Measurements from ENCODE around the gene PDE2A. TPM values are rescaled to one million over a fixed set of nuclear protein-coding genes. Genes with fewer than 3 reads are reported as not detected.

Gene PDE2A
- total and polyA plus RNA-seq, 10 of the 15 experiments (the other 5 are each of a cell fraction or from before 2014, with no cell fraction given) = 0.06 to 0.15 (median 0.11) TPM; not detected in 6

DNA sequence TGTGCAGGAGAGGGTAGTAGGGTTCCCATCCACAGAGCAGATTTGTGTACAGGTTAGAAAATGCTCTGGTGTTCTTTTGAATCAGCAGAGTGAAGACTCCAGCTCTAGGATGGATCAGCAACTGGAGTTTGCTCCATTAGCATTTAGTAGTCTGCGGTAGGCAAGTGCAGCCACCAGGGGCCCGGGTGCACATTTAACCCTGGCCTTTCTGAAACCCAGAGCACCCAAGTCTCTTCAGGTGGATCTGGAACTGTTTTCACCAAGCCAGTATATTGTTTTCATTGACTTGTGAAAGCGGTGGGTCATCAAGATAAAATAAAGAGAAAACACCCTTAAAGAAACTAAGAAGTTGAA is 139.1 kb downstream of the PDE2A start:
- Histone ChIP-seq H4K20me1 (ENCODE audit: control insufficient read depth, insufficient read depth) (no peaks in the 10 kb centered on the region), H2AFZ (ENCODE audit: control insufficient read depth, low read depth, low read length) (no peak overlapping the region), H3K9me3 (replicated peaks; ENCODE audit: control insufficient read depth, insufficient read depth, low read length) (no peaks in the 10 kb centered on the region), H3K27me3 (replicated peaks in 1 of 2; ENCODE audit: control insufficient read depth in 2 of 2, insufficient read depth in 2 of 2, low read length in 1 of 2) (no peaks in the 10 kb centered on the region), H3K79me2 (ENCODE audit: control insufficient read depth, insufficient read depth, low read length) (no peaks in the 10 kb centered on the region), H3K9ac (ENCODE audit: control insufficient read depth, insufficient read depth, low read length) (no peak overlapping the region), H3K4me1 (ENCODE audit: control insufficient read depth, insufficient read depth, low read length) (no peaks in the 10 kb centered on the region), H3K4me3 (no peak overlapping the region), H3K27ac (ENCODE audit: control insufficient read depth, insufficient read depth) (no peak overlapping the region), H3K4me2 (ENCODE audit: control insufficient read depth, insufficient read depth) (no peak overlapping the region), H3K36me3 (ENCODE audit: control insufficient read depth in 2 of 2, insufficient read depth in 2 of 2, low read length in 1 of 2) (no peaks in the 10 kb centered on the region)
- in situ Hi-C loops (cut with MboI) (no loop called here), intact Hi-C loops (cut with micrococcal nuclease; ENCODE audit: unreplicated experiment) (no loop called here)
- 37% methylated on average over 3 of the region's 3 CpGs for WGBS (ENCODE audit: insufficient coverage, insufficient replicate concordance, low lambda C conversion rate, missing lambda C conversion rate)
- ATAC-seq = peak; percentile 42; the same call in 1 of the 3 replicates
- BruUV-seq (replicated peaks) = no TSS peak
- FAIRE-seq = no peak
- DNase-seq (ENCODE audit: low read depth, low spot score) = no peak
- ChIA-PET RAD21 (ENCODE audit: unreplicated experiment) (no interaction called here), CTCF (interaction anchor here (1.1 kb wide), 1 partner anchor 20 kb away, joined by 3 read pairs; no protein-coding TSS in a partner anchor), POLR2A (no interaction called here), SMC1A (ENCODE audit: uncharacterized antibody, unreplicated experiment) (no interaction called here)
- TF ChIP-seq CEBPB (IDR thresholded peaks at IDR 0.05; ENCODE audit: borderline replicate concordance in 1 of 2, low read depth in 2 of 2, low read length in 2 of 2) = no peak
- TF ChIP-seq, protein P1, sequence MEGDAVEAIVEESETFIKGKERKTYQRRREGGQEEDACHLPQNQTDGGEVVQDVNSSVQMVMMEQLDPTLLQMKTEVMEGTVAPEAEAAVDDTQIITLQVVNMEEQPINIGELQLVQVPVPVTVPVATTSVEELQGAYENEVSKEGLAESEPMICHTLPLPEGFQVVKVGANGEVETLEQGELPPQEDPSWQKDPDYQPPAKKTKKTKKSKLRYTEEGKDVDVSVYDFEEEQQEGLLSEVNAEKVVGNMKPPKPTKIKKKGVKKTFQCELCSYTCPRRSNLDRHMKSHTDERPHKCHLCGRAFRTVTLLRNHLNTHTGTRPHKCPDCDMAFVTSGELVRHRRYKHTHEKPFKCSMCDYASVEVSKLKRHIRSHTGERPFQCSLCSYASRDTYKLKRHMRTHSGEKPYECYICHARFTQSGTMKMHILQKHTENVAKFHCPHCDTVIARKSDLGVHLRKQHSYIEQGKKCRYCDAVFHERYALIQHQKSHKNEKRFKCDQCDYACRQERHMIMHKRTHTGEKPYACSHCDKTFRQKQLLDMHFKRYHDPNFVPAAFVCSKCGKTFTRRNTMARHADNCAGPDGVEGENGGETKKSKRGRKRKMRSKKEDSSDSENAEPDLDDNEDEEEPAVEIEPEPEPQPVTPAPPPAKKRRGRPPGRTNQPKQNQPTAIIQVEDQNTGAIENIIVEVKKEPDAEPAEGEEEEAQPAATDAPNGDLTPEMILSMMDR (IDR thresholded peaks at IDR 0.05 in 2 of 3, conservative IDR thresholded peaks at IDR 0.05 in 1 of 3; ENCODE audit: control insufficient read depth in 2 of 3, extremely low read depth in 1 of 3, insufficient read depth in 1 of 3, low read depth in 3 of 3, low read length in 3 of 3) = 0 out of 6 replicates have a peak, but pooled peaks of 1 of the 3 experiments have one; percentile 4

GRCh38 chr11:72534371-72535193 is 139.6 kb downstream of the PDE2A start:
- DNase-seq (ENCODE audit: low read depth, low spot score) (no peak), FAIRE-seq (no peak), ATAC-seq (no peak)
- H2AFZ ChIP-seq (ENCODE audit: control insufficient read depth, low read depth, low read length) = no peak overlapping the region
- TF ChIP-seq SPI1 (IDR thresholded peaks at IDR 0.05; ENCODE audit: borderline replicate concordance, insufficient read depth, low read depth, low read length) = no peak
- no peak for TF ChIP-seq TCF7 (IDR thresholded peaks at IDR 0.05; ENCODE audit: borderline replicate concordance)
- TF ChIP-seq, protein P2, sequence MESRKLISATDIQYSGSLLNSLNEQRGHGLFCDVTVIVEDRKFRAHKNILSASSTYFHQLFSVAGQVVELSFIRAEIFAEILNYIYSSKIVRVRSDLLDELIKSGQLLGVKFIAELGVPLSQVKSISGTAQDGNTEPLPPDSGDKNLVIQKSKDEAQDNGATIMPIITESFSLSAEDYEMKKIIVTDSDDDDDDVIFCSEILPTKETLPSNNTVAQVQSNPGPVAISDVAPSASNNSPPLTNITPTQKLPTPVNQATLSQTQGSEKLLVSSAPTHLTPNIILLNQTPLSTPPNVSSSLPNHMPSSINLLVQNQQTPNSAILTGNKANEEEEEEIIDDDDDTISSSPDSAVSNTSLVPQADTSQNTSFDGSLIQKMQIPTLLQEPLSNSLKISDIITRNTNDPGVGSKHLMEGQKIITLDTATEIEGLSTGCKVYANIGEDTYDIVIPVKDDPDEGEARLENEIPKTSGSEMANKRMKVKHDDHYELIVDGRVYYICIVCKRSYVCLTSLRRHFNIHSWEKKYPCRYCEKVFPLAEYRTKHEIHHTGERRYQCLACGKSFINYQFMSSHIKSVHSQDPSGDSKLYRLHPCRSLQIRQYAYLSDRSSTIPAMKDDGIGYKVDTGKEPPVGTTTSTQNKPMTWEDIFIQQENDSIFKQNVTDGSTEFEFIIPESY (IDR thresholded peaks at IDR 0.05) = no peak
- TF ChIP-seq, protein P3, sequence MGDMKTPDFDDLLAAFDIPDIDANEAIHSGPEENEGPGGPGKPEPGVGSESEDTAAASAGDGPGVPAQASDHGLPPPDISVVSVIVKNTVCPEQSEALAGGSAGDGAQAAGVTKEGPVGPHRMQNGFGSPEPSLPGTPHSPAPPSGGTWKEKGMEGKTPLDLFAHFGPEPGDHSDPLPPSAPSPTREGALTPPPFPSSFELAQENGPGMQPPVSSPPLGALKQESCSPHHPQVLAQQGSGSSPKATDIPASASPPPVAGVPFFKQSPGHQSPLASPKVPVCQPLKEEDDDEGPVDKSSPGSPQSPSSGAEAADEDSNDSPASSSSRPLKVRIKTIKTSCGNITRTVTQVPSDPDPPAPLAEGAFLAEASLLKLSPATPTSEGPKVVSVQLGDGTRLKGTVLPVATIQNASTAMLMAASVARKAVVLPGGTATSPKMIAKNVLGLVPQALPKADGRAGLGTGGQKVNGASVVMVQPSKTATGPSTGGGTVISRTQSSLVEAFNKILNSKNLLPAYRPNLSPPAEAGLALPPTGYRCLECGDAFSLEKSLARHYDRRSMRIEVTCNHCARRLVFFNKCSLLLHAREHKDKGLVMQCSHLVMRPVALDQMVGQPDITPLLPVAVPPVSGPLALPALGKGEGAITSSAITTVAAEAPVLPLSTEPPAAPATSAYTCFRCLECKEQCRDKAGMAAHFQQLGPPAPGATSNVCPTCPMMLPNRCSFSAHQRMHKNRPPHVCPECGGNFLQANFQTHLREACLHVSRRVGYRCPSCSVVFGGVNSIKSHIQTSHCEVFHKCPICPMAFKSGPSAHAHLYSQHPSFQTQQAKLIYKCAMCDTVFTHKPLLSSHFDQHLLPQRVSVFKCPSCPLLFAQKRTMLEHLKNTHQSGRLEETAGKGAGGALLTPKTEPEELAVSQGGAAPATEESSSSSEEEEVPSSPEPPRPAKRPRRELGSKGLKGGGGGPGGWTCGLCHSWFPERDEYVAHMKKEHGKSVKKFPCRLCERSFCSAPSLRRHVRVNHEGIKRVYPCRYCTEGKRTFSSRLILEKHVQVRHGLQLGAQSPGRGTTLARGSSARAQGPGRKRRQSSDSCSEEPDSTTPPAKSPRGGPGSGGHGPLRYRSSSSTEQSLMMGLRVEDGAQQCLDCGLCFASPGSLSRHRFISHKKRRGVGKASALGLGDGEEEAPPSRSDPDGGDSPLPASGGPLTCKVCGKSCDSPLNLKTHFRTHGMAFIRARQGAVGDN (IDR thresholded peaks at IDR 0.05) = no peak
- H3K4me1 ChIP-seq (ENCODE audit: control insufficient read depth, insufficient read depth, low read length) = no peaks in the 10 kb centered on the region
- H4K20me1 ChIP-seq (ENCODE audit: control insufficient read depth, insufficient read depth) = no peaks in the 10 kb centered on the region
- SMC1A ChIA-PET (ENCODE audit: uncharacterized antibody, unreplicated experiment) = interaction anchor here (1.0 kb wide), 1 partner anchor 32 kb away, joined by 3 read pairs; no protein-coding TSS in a partner anchor
- in situ Hi-C loops (cut with MboI) (no loop called here), intact Hi-C loops (cut with micrococcal nuclease; ENCODE audit: unreplicated experiment) (no loop called here)
- WGBS (ENCODE audit: insufficient coverage, insufficient replicate concordance, low lambda C conversion rate, missing lambda C conversion rate) = 12% methylated on average over 3 of the region's 3 CpGs
- H3K9me3 ChIP-seq (replicated peaks; ENCODE audit: control insufficient read depth, insufficient read depth, low read length) = no peaks in the 10 kb centered on the region
- H3K27me3 ChIP-seq (replicated peaks in 1 of 2; ENCODE audit: control insufficient read depth in 2 of 2, insufficient read depth in 2 of 2, low read length in 1 of 2) = no peaks in the 10 kb centered on the region
- POLR2A ChIA-PET = no interaction called here
- H3K36me3 ChIP-seq (ENCODE audit: control insufficient read depth in 2 of 2, insufficient read depth in 2 of 2, low read length in 1 of 2) = no peaks in the 10 kb centered on the region
- no peak overlapping the region for H3K27ac ChIP-seq (ENCODE audit: control insufficient read depth, insufficient read depth)
- H3K4me2 ChIP-seq (ENCODE audit: control insufficient read depth, insufficient read depth) = no peak overlapping the region
- no peak overlapping the region for H3K4me3 ChIP-seq
- no peak overlapping the region for H3K9ac ChIP-seq (ENCODE audit: control insufficient read depth, insufficient read depth, low read length)
- no TSS peak for BruUV-seq (replicated peaks)
- RAD21 ChIA-PET (ENCODE audit: unreplicated experiment) = no interaction called here
- H3K79me2 ChIP-seq (ENCODE audit: control insufficient read depth, insufficient read depth, low read length) = no peaks in the 10 kb centered on the region
- CTCF ChIA-PET = interaction anchor here (1.1 kb wide), 1 partner anchor 19 kb away, joined by 3 read pairs; no protein-coding TSS in a partner anchor
